DMS153 treated with DMSO at 0.1 percent for 48 hours (cell line): ENCODE data around the gene MAP3K5.
"Not testable (repeated sequence)": the region's sequence is repeated elsewhere in the genome, so short reads cannot be mapped to it uniquely, and the experiment has no call there.

ENCODE experiments used
- DNase-seq: peaks from one replicate; lab custom pipeline; 2025; ENCODE audit not compliant: unreplicated experiment; lab: John Stamatoyannopoulos, UW

MAP3K5 gene

DNA sequence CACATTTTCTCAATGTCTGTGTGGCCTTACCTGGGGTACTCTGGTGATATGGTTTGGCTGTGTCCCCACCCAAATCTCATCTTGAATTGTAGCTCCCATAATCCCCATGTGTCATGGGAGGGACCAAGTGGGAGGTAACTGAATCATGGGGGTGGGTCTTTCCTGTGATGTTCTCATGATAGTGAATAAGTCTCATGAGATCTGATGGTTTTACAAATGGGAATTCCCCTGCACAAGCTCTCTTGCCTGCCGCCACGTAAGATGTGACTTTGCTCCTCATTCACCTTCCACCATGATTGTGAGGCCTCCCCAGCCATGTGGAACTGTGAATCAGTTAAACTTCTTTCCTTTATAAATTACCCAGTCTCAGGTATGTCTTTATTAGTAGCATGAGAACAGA is 201.4 kb downstream of the MAP3K5 start:
- not testable (repeated sequence) for DNase-seq

DNA sequence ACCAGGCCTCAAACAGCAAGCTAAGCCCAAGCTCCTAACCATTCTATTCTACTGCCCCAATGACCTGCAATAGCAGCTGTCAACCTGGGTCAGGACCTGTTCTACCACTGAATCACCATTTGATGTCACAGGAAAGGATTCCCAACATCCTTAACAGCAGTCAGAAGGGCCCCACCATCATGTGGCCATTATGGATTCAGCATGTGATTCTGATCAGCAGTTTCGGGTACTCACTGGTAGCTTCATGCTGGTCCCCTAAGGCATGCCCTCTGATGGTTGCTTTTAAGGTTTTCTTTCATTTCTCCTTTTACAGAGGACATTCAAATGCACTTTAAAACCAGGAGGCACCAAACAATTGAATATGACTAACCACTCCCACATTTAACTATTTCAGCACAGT is 204.8 kb downstream of the MAP3K5 start:
- no peak for DNase-seq

DNA sequence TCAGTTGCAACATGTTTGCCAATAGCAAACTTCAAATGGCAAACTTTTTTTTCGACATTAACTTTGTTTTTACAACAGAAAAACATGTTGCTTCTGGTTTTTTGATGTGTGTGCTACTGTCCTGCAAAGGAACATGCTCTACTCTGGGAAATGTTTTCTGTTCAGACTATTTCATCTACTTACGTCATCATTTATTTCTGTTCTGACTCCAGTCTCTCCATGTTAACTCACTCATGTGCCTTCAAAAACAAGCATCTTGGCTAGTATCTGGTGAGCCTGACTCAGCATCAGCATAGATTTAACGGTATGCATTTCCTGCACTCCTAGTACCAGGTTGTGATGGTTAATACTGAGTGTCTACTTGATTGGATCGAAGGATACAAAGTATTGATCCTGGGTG is 206.0 kb downstream of the MAP3K5 start:
- no peak for DNase-seq

DNA sequence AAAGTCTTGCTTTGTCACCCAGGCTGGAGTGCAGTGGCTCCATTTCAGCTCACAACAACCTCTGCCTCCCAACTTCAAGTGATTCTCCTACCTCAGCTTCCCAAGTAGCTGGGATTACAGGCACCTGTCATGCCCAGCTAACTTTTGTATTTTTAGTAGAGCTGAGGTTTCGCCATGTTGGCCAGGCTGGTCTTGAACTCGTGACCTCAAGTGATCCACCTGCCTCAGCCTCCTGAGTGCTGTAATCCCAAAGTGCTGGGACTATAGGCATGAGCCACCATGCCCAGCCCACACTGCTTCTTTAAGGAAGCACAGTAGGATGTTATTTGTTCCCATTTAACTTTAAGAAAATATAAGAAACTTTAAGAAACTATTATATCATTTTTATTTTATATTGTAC is 206.8 kb downstream of the MAP3K5 start:
- DNase-seq: not testable (repeated sequence)

DNA sequence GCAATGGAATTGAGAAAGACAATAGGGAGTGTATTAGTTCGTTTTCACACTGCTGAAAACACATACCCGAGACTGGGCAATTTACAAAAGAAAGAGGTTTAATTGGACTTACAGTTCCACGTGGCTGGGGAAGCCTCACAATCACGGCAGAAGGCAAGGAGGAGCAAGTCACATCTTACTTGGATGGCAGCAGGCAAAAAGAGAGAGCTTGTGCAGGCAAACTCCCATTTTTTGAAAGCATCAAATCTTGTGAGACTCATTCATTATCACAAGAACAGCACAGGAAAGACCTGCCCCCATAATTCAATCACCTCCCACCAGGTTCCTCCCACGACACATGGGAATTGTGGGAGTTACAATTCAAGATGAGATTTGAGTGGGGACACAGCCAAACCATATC is 208.0 kb downstream of the MAP3K5 start:
- not testable (repeated sequence) for DNase-seq

DNA sequence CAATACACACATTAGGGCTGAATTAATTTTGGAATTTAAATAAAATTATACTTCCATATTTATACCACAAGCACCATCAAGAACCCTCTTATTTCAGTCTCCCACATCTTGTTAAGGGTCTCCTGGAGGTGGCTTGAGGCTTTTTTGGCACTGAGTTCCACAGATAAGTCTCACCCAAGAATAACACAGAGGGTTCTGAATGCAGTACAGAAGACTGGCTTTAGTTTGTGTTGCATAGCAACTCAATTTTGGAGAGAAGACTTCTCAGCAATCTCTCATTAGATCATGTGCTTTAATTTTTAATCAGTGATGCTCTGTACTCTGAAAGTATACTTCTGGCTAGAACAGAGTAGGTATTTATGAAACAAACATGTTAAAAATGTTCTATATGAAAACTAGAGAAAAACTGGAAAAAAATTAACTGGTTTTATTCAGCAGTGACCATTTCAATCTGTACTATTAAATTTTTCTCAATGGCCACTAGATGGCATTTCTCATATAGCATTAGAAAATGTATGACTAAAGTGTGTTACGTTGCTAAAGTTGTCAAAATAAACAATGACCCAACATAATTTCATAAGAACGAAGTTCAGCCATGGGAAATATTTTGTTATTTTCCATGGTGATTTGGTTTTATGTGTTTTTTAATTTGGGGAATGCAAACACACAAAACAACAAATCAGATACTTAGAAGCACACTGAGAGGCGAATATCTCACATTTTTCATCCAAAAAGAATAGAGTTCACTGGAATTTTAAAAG is 209.4 kb downstream of the MAP3K5 start:
- DNase-seq: peak; percentile 29

DNA sequence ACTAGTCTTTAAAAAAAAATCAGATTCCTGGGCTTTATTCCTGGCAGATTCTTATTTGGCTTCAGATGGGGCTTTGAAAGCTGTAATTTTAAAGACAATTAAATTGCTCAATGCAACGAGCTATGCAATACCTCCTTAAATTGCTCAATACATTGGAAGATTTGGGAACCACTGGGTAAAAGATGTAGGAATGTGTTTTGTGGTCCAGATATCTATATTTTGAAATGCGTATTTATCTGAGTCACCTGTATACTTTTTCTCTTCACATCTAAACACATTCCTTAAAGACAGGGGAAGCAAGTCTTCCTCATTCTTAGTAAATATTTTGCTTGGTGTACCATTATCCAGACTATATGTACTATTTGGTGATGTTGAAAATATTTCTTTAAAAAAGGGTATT is 212.5 kb downstream of the MAP3K5 start:
- DNase-seq: no peak

DNA sequence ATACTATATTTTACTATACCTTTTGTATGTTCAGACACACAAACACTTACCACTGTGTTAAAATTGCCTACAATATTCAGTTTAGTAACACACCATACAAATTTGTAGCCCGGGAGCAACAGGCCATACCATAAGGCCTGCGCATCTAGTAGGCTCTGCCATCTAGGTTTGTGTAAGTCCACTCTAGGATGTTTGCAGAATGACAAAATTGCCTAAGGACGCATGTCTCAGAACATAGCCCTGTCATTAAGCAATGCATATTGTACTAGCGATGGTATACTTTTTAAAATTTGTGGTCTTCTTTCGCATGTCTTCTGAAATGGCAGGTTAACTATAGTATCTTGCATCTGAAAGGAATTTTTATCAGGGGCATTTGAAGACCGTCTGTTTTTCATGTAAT is 215.5 kb downstream of the MAP3K5 start:
- no peak for DNase-seq

DNA sequence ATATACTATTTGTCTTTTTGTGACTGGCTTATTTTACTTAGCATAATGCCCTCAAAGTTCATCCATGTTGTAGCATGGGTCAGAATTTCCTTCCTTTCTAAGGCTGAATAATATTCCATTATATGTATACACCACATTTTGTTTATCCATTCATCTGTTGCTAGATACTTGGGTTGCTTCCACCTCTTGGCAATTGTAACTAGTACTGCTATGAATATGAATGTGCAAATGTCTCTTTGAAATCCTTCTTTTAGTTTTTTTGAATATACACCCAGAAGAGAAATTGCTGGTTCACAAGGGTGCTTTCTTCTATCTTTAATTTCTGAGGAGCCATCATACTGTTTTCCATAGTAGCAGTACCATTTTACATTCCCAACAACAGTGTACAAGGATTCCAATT is 220.8 kb downstream of the MAP3K5 start:
- DNase-seq: no peak

DNA sequence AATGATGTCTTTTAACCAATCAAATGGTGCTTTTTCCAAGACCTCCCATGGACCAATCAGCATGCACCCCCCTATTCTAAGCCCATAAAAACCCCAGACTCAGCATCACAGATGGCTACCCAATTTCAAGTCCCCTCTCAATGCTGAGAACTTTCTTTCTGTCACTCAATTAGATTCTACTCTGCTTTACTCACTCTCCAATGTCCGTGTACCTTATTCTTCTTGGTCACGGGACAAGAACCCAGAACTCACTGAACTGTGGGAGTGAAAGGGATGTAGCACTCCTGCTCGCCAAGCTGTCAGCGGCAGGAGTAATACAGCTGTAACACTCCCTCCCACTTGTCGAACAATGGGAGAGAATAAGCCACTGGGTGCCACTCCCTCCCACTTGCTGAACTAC is 221.2 kb downstream of the MAP3K5 start:
- DNase-seq: no peak

DNA sequence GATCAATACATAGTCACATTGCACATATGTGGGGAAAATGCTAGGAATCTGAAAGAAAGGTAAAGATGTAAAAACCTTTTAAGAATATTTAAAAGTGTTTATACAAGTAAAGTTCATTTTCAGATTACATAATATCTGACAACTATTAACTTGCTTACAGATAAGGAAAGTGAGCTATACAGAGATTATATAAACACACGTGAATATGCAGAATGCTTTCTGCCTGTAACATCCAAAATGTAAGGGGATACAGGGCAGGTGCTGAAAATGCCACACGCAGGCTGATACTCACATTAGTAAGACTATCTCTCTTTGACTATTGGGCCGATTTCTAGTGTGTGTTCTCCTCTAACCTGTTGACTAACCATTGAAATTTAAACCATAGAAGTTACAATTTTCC is 224.1 kb downstream of the MAP3K5 start:
- no peak for DNase-seq

DNA sequence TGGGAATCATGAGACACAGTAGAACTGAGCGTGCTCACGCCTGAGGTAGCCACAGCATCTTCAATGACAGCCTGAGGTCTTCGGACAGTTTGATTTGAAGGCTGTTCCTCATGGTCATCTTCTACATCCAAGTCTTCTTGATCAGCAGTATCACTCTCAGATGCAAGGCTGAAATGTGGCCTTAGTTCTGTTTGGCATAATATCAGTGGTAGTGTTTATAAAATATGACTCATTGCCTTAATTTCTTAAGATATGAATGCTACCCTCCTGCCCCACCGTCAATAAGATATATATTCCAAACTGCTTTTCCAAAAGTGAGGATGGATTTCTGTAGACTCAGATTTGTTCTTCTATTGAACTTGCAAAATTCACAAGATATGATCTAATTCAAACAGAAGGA is 224.6 kb downstream of the MAP3K5 start:
- DNase-seq: no peak

DNA sequence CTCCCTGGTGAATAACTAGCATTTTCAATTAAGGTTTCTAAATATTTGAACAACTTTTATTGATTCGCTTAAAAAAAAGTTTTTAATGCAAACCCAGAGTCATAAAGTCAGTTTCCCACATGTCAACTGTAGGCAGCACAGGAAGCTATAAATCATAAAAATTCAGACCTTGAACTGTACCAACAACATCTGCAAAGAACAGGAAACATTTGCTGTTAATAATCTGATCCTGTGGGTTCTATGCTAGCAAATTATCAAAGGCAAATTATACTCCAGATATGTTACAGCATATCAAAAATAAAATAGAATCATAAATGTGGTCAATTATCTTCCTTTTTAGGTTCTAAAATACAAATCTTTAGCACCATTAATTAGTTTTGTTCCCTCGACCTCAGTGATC is 225.4 kb downstream of the MAP3K5 start:
- no peak for DNase-seq

DNA sequence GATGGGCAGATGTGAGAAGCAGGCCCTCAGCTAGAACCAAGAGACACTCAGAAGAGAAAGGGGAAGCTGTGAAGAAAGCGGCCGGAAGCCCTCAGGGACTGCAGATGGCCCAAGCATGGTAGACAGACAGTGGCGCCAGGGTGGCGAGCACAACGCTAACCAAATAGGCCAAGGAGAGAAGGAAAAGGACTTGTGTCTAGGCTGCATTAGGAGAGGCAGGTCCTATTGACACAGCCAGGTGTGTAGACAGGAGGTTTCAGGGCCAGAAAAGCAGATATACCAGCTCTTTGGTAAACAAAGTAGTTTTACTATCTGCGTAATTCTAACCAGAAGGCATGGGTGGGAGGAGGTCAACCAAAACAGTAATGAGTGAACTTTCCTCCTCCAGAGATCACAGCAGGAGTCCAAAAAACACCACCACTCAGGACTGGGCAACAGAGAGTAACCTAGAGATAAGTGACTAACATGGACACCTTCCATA is 226.2 kb downstream of the MAP3K5 start:
- DNase-seq: peak; percentile 47

DNA sequence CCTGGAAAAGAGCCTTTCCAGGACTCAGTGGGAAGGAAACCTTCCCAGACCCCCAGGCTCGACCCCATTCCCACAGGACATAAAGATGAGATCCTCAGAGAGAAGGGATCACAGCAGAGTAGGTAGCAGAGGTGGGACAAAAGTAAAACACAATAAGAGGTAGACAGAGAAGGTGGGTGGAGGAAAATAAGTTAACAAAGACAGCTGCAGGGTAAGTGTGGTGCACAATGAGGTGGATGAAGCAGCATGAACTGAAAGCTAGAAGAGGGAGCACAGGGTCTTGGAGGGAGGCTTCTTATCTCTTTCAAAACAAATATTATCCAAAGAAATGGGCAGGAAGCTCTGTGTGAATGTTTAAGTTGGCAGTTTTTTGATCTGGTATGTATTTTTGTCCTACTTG is 228.1 kb downstream of the MAP3K5 start:
- DNase-seq: no peak

DNA sequence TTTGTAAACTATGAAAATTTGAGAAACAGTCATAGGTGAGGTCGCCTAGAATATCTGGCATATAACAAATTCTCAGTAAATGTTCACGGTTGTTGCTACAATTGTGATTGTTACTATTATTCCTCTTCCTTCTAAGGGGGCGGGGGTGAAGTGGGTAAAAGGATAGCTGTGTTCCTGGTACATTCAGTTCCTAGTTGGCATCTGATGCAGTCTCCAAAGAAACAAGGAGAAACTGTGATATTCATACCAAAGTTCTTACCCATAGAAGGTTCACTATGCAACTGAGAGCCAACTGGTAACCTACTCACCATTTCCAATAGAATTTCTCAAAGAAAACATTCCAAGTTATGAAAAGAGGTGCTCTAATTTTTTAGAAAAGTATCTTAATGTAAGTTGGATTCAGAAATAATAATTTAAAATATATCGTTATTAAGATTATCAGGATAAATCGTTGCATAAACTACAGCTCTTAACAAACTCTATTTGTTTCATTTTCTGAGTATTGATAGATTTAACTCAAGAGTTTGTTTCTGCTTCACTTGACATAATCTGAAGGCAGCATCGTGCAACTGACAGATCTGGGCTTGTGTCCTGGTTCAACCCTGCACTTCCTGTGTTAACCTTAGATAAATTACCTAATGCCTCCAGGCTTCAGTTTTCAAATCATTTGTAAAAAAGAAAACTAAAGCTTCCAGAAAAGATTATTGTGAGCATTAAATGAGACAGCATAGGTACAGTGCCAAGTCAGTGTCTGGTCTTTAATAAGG is 228.7 kb downstream of the MAP3K5 start:
- no peak for DNase-seq

DNA sequence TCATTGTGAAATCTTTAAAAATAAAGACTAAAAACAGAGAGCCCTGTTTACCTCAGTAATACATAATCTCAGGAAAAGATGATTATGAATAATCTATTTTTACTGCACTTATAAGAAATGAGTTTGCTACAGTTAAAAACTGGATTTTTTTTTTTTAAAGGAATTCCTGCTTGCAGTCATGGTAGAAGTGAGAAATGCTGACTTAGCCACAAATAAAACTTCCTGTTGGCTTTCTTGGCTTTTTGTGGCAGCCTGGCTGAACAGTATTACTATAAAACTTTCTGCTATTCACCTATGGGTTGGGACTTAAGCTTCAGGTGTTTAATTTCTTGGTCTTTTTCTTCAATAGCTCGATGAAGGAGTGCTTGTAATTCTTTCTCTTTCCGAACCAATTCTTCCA is 230.1 kb downstream of the MAP3K5 start:
- DNase-seq: no peak

DNA sequence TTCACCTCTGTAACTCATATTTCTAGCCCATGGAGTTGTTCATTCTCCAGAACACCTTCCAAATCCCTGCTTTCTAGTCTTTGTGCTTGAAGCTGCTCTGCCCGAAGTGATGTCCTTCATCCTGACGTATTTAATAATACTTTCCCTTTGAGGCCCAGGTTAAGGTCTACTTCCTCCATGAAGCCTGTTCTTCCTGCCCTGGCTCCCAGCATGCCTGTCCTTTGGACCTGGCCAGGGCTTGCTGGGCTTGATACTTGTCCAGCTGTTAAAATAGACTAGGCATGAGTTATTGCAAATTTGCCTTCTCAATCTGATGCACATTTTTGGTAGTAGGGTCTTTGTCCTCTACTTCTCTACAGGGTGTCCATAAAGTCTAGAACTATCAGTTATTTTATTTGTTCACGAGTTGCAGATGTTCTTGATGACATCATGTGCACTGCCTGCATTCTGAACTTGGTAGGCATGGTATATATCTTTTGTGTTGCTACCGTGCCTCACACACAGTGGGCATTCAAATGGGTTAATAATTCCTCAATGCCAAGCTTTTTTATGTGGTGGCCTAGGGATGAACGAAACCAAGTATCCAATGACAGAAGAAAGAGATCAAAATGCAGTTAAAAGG is 239.0 kb downstream of the MAP3K5 start:
- DNase-seq: no peak

DNA sequence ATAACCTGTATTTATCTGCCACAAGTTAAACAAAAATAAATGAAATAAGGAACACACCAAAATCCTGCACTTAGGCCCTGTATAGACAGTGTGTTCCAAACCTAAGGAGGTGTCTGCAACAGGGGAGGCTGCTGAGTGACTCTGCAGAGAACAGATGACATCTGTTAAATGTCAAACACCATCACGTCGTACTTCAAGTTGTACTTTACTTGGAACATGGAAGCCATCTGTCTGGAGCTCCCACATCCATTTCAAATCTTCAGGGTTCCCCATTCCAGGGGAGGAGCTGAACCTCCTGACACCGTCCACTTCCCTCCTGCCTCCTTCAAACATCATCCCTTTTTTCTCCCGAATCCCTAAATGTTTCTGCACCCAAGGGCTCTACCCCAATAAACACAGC is 240.2 kb downstream of the MAP3K5 start:
- DNase-seq: no peak

DNA sequence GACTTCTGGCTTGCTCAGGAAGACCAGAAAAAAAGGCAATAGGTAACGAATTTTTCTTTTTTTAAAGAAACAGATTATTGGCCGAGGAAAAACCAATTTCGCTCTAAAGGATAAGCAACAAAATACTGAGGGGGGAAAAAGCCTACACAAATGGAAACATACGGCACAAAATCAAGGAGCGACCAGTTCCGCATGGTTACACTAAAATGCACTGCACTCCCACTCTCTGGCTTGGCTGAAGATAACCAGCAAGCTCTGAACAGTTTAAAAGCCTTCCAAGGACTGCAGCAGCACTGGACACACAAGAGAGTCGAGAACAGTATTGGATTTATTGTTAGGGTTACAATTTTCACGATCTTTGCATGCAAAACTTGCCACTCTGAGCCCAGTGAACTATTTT is 241.2 kb downstream of the MAP3K5 start:
- DNase-seq: no peak

DNA sequence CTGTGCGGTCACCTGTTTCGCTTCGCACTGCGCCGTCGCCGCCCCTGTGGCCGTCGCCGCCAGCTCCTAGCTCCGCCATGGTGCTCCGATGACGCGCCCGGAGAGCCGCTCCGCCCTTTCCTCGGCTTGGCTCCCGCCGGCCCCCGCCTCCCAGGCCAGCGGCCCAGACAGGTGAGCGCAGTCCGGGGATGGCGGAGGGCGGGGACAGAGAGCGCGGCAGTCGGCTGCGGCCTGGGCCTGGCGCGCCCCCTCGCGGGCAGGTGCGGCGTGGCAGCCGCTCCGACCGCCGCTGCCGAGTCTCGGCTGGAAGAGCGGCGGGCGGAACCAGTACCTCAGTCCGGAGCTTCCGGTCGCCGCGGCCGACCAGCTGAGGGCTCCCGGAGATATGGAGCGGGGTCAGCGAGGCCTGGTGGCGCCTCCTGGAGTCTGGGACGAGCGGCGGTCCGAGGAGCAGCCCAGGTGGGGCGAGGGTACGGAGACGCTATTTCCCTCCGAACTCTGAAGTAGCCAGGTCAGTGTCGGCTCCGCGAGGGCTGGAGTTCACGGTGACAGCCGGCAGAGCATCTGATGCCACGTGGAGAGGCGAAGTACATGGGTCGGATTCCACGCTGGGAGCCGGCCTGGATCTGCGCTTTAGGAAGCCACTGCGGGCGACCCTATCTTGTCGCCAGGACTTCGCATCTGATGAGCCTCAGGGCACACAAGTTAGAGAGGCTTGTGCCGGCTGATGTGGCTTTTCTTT is 241.8 kb downstream of the MAP3K5 start, which contains the start of gene MAP7:
Gene MAP7 (minus strand): TSS at position 93 of the 742 bp plus-strand sequence. CDS start 14 bp downstream, at position 79.
- peak; percentile 79 for DNase-seq
